D721Med (cell line): Measurements from ENCODE around the gene WFS1.

Experiments used
- DNase-seq: peaks from one replicate; pipeline ENCODE4 v3.0.0; 2011; ENCODE audit warnings: low spot score; ENCODE audit not compliant: insufficient read length
- FAIRE-seq: peaks from 2 replicates; lab custom pipeline; 2011; peaks lifted over from hg19 to GRCh38; lab: Jason Lieb, UNC
- CTCF ChIP-seq: IDR thresholded peaks from 2 replicates; pipeline ENCODE4 v1.5.1; 2012; ENCODE audit warnings: mild to moderate bottlenecking, control low read depth; ENCODE audit not compliant: insufficient read depth; ENCODE audit errors: missing control alignments

WFS1 gene

GRCh38 chr4:6340446-6341015 lies 70.9 kb downstream of the WFS1 start:
- FAIRE-seq (no peak), DNase-seq (no peak)
- no peak for TF ChIP-seq CTCF

GRCh38 chr4:6341696-6342095 lies 72.0 kb downstream of the WFS1 start:
- TF ChIP-seq CTCF = no peak
- no peak for FAIRE-seq
- no peak for DNase-seq

GRCh38 chr4:6342530-6343293 lies 73.1 kb downstream of the WFS1 start:
- peak; percentile 58 for FAIRE-seq
- no peak for TF ChIP-seq CTCF
- DNase-seq = peak; percentile 60

DNA sequence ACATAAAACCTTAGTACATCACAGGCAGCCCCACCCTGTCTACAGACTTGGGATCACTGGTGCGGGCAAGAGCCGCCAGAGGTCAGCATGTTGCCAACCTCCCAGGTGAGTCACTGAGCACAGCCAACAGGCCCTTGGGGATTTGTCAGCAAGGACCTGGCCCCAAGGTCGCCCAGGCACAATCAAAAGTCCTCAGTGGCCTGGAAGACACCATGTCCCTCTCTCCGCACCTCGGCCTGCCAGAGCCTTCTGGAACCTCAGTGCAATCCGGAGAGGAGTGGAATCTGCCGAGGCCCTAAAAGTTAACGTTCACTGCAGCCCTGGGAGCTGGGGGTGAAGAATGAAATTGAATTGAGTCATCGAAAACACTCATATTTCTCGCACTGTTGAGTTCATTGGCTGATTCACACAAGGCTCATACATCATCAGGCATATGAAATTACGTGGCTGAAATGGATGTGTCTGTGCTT lies 74.3 kb downstream of the WFS1 start:
- FAIRE-seq = no peak
- TF ChIP-seq CTCF = no peak
- DNase-seq = no peak

DNA sequence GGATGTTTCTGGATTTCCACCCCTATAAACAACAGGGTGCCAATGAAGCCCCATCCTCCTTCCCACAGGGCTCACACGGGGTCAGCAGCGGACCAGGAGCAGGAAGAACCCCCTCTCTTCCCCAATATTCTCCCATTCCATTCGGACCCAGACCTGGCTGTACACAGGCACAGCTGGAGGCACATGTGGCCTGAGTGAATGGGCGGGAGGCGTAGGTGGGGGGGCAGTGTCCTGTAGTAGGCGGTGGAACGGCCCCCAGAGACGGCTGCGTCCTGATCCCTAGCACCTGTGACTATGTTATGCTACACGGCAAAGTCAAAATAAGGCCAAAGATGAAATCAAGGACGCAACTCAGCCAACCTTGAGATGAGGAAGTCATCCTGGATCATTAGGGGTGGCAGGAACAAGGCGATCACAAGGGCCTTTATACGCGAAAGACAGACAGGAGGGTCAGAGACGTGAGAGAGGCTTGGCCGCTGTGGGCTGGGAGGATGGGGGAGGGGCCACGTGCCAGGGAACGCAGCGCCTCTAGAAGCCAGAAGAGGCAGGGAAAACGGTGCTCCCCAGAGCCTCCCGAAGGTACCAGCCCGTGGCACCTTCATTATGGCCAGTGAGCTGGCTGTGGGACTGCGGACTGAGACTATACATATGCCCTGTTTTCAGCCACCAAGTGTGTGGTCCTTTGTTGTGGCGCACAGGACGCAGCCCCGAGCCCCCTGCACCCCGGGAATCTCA lies 75.6 kb downstream of the WFS1 start:
- no peak for TF ChIP-seq CTCF
- FAIRE-seq = no peak
- DNase-seq = no peak

- no peak for TF ChIP-seq CTCF
- DNase-seq (no peak), FAIRE-seq (no peak)
These were observed 76.2 kb downstream of the WFS1 start for GRCh38 chr4:6345866-6346265.
